Epidermal melanocyte (primary cell): ENCODE results near the gene OR5K1.
A peak's percentile ranks its signal among the peaks of the same experiment; 100 is the strongest.

Experiments used
- DNase-seq: peaks from one replicate; pipeline ENCODE4 v3.0.0; 2011; ENCODE audit warnings: low spot score; ENCODE audit not compliant: insufficient read length

The OR5K1 gene

GRCh38 chr3:98513736-98514135 is 50.7 kb downstream of the OR5K1 start:
- no peak for DNase-seq

GRCh38 chr3:98514948-98515347 is 51.9 kb downstream of the OR5K1 start:
- DNase-seq = no peak

- no peak for DNase-seq
Measured at GRCh38 chr3:98518816-98519215, 55.8 kb downstream of the OR5K1 start.

- no peak for DNase-seq
Measured at GRCh38 chr3:98519351-98519750, 56.4 kb downstream of the OR5K1 start.

- peak; percentile 22 for DNase-seq
Measured at GRCh38 chr3:98521897-98522543, 59.0 kb downstream of the OR5K1 start.
